GM19438 (cell line): ENCODE measurements around the gene ABLIM3.

Experiments
- ATAC-seq: cut with Tn5 transposase; IDR thresholded peaks from one replicate; pipeline ENCODE4 v1.9.1; 2021; ENCODE audit warnings: low read depth; ENCODE audit not compliant: unreplicated experiment

Gene ABLIM3

GRCh38 chr5:149132474-149132873, 8.8 kb upstream of the ABLIM3 start:
- ATAC-seq = no peak

GRCh38 chr5:149133795-149134777, 7.2 kb upstream of the ABLIM3 start:
- no peak for ATAC-seq

GRCh38 chr5:149134778-149135500, 6.4 kb upstream of the ABLIM3 start:
- no peak for ATAC-seq

GRCh38 chr5:149135536-149136201, 5.6 kb upstream of the ABLIM3 start:
- no peak for ATAC-seq

GRCh38 chr5:149138182-149138923, 2.9 kb upstream of the ABLIM3 start:
- ATAC-seq = no peak

- ATAC-seq = no peak
Observed at GRCh38 chr5:149140197-149141002, 893 bp upstream of the ABLIM3 start.

- ATAC-seq = no peak
Observed at GRCh38 chr5:149141957-149142851, 911 bp downstream of the ABLIM3 start.

GRCh38 chr5:149143470-149143869, 2.2 kb downstream of the ABLIM3 start:
- no peak for ATAC-seq

GRCh38 chr5:149144637-149145036, 3.3 kb downstream of the ABLIM3 start:
- ATAC-seq = no peak

GRCh38 chr5:149145138-149145537, 3.8 kb downstream of the ABLIM3 start:
- no peak for ATAC-seq

- ATAC-seq = no peak
Observed at GRCh38 chr5:149147676-149148075, 6.4 kb downstream of the ABLIM3 start.

GRCh38 chr5:149149942-149150341, 8.6 kb downstream of the ABLIM3 start:
- ATAC-seq = no peak

- ATAC-seq = no peak
Observed at GRCh38 chr5:149150457-149150856, 9.2 kb downstream of the ABLIM3 start.

GRCh38 chr5:149151717-149152116, 10.4 kb downstream of the ABLIM3 start:
- no peak for ATAC-seq

- ATAC-seq = no peak
Observed at GRCh38 chr5:149152317-149152746, 11.0 kb downstream of the ABLIM3 start.

- no peak for ATAC-seq
Observed at GRCh38 chr5:149153193-149153750, 12.0 kb downstream of the ABLIM3 start.

GRCh38 chr5:149153751-149154610, 12.7 kb downstream of the ABLIM3 start:
- ATAC-seq = no peak
